ENCODE data around the gene TUBGCP3.

- TF ChIP-seq CTCF (IDR thresholded peaks at IDR 0.05; ENCODE audit: low read depth, low read length, poor library complexity, severe bottlenecking) (no peak), EZH2phosphoT487 (IDR thresholded peaks at IDR 0.05; ENCODE audit: borderline replicate concordance, low read length) (no peak)
These were observed 57.1 kb downstream of the TUBGCP3 start for GRCh38 chr13:112530861-112531260.

All from DOHH2 (cell line).